GM19035 (cell line): ENCODE results near the gene AVPR2.

Experiments
- ATAC-seq: cut with Tn5 transposase; IDR thresholded peaks from one replicate; pipeline ENCODE4 v1.9.1; 2021; ENCODE audit not compliant: unreplicated experiment

The AVPR2 gene

GRCh38 chrX:153930011-153930910, 25.8 kb downstream of the AVPR2 start:
- no peak for ATAC-seq

DNA sequence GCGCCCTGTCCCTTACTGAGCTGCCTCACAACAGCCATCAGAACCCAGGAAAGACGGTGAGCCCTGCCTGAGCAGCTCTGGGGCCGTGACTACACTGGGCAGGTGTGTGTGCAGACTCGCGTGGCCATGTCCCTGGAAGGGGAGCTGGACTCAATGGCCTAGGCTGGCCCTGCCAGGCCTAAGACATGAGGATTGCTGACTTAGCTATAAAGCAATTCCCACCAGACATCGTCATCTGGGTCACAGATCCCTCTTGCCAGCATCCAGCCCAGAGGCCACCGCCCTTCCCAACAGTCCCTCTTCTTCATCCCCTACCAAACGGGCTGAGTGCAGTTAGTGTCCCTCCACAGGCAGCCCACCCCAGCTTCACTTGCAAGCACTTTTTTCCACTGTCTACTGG, 26.7 kb downstream of the AVPR2 start:
- ATAC-seq, result no peak

DNA sequence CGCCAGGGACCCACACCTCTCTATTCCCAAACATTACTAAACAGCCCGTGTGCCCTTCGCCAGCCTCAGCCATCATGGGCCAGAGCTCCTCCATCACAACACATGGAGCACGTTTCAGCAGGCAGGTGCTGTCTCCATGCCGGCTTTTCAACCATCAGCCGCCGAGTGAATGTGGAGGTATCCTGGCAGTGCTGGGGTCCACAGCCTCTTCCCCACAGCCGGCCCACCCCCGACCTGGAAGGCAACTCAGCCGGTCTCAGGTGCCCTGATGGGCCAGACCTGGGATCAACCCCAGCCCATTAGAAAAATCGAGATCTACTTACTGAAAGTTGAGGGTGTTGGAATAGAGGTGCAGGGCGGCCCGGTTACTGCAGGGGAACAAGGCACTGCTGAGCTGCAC, 27.3 kb downstream of the AVPR2 start:
- no peak for ATAC-seq

DNA sequence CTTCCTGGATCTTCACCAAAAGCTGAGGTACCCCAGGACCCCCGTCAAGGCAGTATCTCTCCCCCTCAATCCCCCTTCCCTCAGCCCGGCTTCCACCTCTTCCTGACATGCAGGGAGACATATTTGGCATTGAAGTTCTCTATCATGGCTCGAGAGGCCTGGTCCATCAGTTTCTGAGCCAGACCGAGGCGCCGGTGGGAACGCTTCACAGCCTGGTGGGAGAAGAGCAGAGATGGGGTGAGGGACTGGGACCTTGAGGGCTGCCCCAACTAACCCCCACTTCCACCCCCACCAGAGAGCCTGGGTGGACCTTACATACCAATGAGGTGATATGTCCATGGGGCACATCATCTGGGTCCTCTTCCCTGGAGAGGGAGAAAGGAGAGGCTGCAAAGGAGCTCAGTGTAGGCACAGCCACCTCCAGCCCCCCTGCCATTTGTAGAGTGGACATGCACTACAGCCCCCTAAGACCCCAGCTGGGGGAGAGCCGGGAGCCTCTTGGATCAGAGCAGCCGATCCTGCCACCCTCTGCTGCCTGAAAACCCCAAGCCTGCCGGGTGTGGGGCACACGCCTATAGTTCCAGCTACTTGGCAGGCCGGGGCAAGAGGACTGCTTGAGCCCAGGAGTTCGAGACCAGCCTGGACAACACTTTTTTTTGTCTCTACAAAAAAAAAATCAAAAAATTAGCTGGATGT, 27.9 kb downstream of the AVPR2 start:
- no peak for ATAC-seq

- no peak for ATAC-seq
Measured at GRCh38 chrX:153933748-153934147, 29.3 kb downstream of the AVPR2 start.

GRCh38 chrX:153934148-153934761, 29.8 kb downstream of the AVPR2 start:
- ATAC-seq, result peak; percentile 28

- peak; percentile 79 for ATAC-seq
Measured at GRCh38 chrX:153934762-153935325, 30.4 kb downstream of the AVPR2 start, which contains the start of gene NAA10. Gene NAA10 (minus strand): TSS chrX:153935037. CDS start chrX:153934904, 133 bp downstream.

DNA sequence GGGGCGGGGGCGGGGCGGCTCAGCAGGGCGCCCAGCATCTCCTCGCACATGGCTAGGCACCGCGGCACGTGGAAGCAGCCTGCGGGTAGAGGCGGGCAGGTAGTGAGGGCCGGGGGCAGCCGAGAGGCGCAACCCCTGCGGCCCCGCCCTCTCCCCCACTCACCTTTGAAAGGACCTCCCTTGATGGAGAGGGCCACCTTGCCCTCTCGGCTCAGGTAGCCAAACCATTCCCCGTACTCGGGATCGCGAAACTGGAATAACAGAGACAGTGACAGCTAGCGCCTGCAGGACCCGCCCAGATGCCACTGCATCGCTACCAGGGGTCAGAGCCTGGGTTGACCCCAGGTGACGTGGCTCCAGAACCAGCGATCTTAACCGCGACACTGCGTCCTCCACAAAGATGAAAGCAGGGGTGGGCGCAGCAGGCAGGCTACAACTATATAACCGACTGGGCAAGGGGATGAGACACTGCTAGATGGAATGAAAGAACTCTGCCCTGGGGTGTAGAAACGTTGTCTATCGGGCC, 30.9 kb downstream of the AVPR2 start:
- no peak for ATAC-seq

- ATAC-seq, result no peak
Measured at GRCh38 chrX:153937056-153937455, 32.6 kb downstream of the AVPR2 start.

- ATAC-seq, result no peak
Measured at GRCh38 chrX:153938226-153938786, 33.8 kb downstream of the AVPR2 start.

DNA sequence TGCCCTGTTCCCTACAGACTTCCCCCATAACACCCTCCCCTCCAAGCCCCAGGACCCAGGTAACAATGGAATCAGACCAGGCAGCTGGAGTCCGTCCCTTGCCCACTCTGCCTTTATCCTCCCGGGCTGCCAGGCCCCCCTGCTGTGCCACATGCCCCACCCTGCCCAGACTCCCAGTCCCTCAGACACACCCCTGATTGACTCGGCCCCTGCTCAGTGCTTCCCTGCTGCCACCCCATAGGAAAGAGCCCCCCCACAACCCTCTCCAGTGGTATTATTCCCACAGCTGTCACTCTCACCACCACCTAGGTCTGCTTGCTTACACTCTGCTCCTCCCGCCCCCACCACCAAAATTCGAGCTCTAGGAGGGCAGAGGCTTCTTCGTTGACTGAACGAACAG, 35.1 kb downstream of the AVPR2 start:
- ATAC-seq, result no peak

- ATAC-seq, result no peak
Measured at GRCh38 chrX:153941336-153942252, 37.1 kb downstream of the AVPR2 start.

GRCh38 chrX:153944140-153944799, 39.8 kb downstream of the AVPR2 start, which contains the start of gene RENBP:
Gene RENBP (minus strand): TSS chrX:153944643. CDS start chrX:153944610, 33 bp downstream.
- no peak for ATAC-seq

- no peak for ATAC-seq
Measured at GRCh38 chrX:153944800-153945150, 40.3 kb downstream of the AVPR2 start.

GRCh38 chrX:153945956-153946943, 41.8 kb downstream of the AVPR2 start:
- no peak for ATAC-seq

DNA sequence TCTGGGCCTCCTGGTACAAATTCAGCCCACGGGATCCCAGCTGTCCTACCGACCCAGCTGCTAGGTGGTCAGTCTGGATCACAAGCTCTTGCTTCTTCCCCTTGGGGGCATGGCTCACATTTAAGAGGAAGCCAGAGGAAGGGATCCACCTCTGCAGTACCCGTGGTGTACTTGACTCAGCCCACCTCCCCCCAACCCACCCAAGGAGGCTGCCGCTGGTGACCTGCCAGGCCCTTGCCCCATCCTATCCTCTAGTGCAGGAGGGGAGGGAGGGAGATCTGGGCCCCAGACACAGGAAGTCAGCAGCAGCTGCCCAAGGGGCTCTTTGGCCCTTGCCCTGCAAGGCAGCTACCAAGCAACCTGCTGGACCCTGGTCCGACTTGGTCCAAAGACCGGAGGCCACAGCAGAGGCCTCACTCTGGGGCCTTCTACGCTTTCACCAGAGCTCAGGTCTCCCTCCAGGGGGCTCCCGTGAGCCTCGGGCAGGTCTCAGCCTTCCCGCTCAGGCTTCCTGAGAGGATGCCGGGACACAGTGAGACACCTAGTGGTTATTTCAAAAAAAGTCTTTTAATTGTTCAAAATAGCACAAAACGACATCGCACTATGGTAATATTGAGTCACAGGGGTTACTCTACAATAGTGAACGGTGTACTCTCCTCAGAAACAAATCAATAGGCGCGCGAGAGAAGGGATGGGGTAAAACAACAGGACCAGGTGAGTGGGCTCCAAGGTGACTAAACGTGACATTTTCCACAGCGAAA, 42.7 kb downstream of the AVPR2 start:
- ATAC-seq, result no peak

- no peak for ATAC-seq
Measured at GRCh38 chrX:153948002-153948466, 43.6 kb downstream of the AVPR2 start.
